ENCODE data around the gene IL21. TPM values are rescaled to one million over a fixed set of nuclear protein-coding genes. Genes with fewer than 3 reads are reported as not detected.

IL21 gene
- total RNA-seq (2022) = not detected in 2 replicates
- not detected for Bru-seq, nascent RNA
- BruChase-seq, experiment 1, labeled RNA remaining after a 2-hour chase = percentile 7 among the genes with signal in this experiment
- BruChase-seq, experiment 2, labeled RNA remaining after a 6-hour chase = not detected
- long read RNA-seq = 0 reads

GRCh38 chr4:122621016-122621507 is at the start of gene IL21:
TSS of gene IL21 (minus strand) at chr4:122621066. CDS start at chr4:122621011, 55 bp downstream.
- TF ChIP-seq CTCF (IDR thresholded peaks at IDR 0.05; ENCODE audit: insufficient read depth in 1 of 2, low read depth in 1 of 2, low read length in 1 of 2, severe bottlenecking in 1 of 2, unreplicated experiment in 1 of 2) = no peak
- Mint-ChIP-seq H3K9me3 (ENCODE audit: unreplicated experiment) (no peaks in the 10 kb centered on the region), H3K4me1 (ENCODE audit: low read depth, unreplicated experiment) (no peaks in the 10 kb centered on the region), H3K4me3 (ENCODE audit: unreplicated experiment) (no peak within 1 kb of the TSS), H3K36me3 (ENCODE audit: insufficient read depth, unreplicated experiment) (no peaks in the 10 kb centered on the region), H3K27me3 (ENCODE audit: insufficient read depth, unreplicated experiment) (no peaks in the 10 kb centered on the region), H3K27ac (ENCODE audit: unreplicated experiment) (no peak within 1 kb of the TSS)
- Histone ChIP-seq H3K4me1 (no peaks in the 10 kb centered on the region), H3K36me3 (ENCODE audit: control insufficient read depth, insufficient read depth, low read length) (no peaks in the 10 kb centered on the region), H3K27me3 (replicated peaks; ENCODE audit: control insufficient read depth, insufficient read depth, low read length) (no peaks in the 10 kb centered on the region), H3K9me3 (no peaks in the 10 kb centered on the region), H3K4me3 (ENCODE audit: low read depth, low read length) (no peak within 1 kb of the TSS)
- intact Hi-C loops (cut with micrococcal nuclease; ENCODE audit: unreplicated experiment) = no loop called here
- BruUV-seq (replicated peaks) = no TSS peak
- ChIA-PET CTCF (no interaction called here), POLR2A (no interaction called here)
- no peak for DNase-seq

GRCh38 chr4:122669911-122670738 is 49.3 kb upstream of the IL21 start:
- POLR2A ChIA-PET = no interaction called here
- Histone ChIP-seq H3K9me3 (no peaks in the 10 kb centered on the region), H3K36me3 (ENCODE audit: control insufficient read depth, insufficient read depth, low read length) (no peaks in the 10 kb centered on the region), H3K27me3 (replicated peaks; ENCODE audit: control insufficient read depth, insufficient read depth, low read length) (no peaks in the 10 kb centered on the region), H3K4me3 (ENCODE audit: low read depth, low read length) (no peak overlapping the region), H3K4me1 (peaks cover 8% of the 10 kb centered on the region; the same call in 1 of the 2 replicates)
- H3K9me3 Mint-ChIP-seq (ENCODE audit: unreplicated experiment) = no peaks in the 10 kb centered on the region
- H3K4me3 Mint-ChIP-seq (ENCODE audit: unreplicated experiment) = no peak overlapping the region
- no peak for DNase-seq
- H3K36me3 Mint-ChIP-seq (ENCODE audit: insufficient read depth, unreplicated experiment) = no peaks in the 10 kb centered on the region
- no peaks in the 10 kb centered on the region for H3K27me3 Mint-ChIP-seq (ENCODE audit: insufficient read depth, unreplicated experiment)
- H3K4me1 Mint-ChIP-seq (ENCODE audit: low read depth, unreplicated experiment) = peaks cover 8% of the 10 kb centered on the region
- BruUV-seq (replicated peaks) = no TSS peak
- no peak for TF ChIP-seq CTCF (IDR thresholded peaks at IDR 0.05; ENCODE audit: insufficient read depth in 1 of 2, low read depth in 1 of 2, low read length in 1 of 2, severe bottlenecking in 1 of 2, unreplicated experiment in 1 of 2)
- no peak overlapping the region for H3K27ac Mint-ChIP-seq (ENCODE audit: unreplicated experiment)
- intact Hi-C loops (cut with micrococcal nuclease; ENCODE audit: unreplicated experiment) = no loop called here
- CTCF ChIA-PET = no interaction called here

- H3K9me3 Mint-ChIP-seq (ENCODE audit: unreplicated experiment) = no peaks in the 10 kb centered on the region
- Histone ChIP-seq H3K4me3 (ENCODE audit: low read depth, low read length) (no peak overlapping the region), H3K27me3 (replicated peaks; ENCODE audit: control insufficient read depth, insufficient read depth, low read length) (no peaks in the 10 kb centered on the region), H3K4me1 (peaks cover 8% of the 10 kb centered on the region; the same call in 1 of the 2 replicates), H3K9me3 (no peaks in the 10 kb centered on the region), H3K36me3 (ENCODE audit: control insufficient read depth, insufficient read depth, low read length) (no peaks in the 10 kb centered on the region)
- H3K27me3 Mint-ChIP-seq (ENCODE audit: insufficient read depth, unreplicated experiment) = no peaks in the 10 kb centered on the region
- CTCF ChIA-PET = no interaction called here
- no TSS peak for BruUV-seq (replicated peaks)
- H3K27ac Mint-ChIP-seq (ENCODE audit: unreplicated experiment) = no peak overlapping the region
- POLR2A ChIA-PET = no interaction called here
- intact Hi-C loops (cut with micrococcal nuclease; ENCODE audit: unreplicated experiment) = no loop called here
- DNase-seq = no peak
- H3K4me3 Mint-ChIP-seq (ENCODE audit: unreplicated experiment) = no peak overlapping the region
- H3K4me1 Mint-ChIP-seq (ENCODE audit: low read depth, unreplicated experiment) = peaks cover 9% of the 10 kb centered on the region
- no peak for TF ChIP-seq CTCF (IDR thresholded peaks at IDR 0.05; ENCODE audit: insufficient read depth in 1 of 2, low read depth in 1 of 2, low read length in 1 of 2, severe bottlenecking in 1 of 2, unreplicated experiment in 1 of 2)
- H3K36me3 Mint-ChIP-seq (ENCODE audit: insufficient read depth, unreplicated experiment) = no peaks in the 10 kb centered on the region
Observed at GRCh38 chr4:122668241-122668640, 47.4 kb upstream of the IL21 start.

All from Caco-2 (cell line).